GM12878 (cell line): ENCODE results near the gene SWT1. TPM values are rescaled to one million over a fixed set of nuclear protein-coding genes. Genes with fewer than 3 reads are reported as not detected.
A peak's percentile ranks its signal among the peaks of the same experiment; 100 is the strongest.

Experiments used
- ATF7 ChIP-seq: fragments of 450-650 bp; IDR thresholded peaks from 2 replicates; pipeline ENCODE4 v1.6.1; 2016; ENCODE audit warnings: low read depth, mild to moderate bottlenecking
- BCL11A ChIP-seq: IDR thresholded peaks from 2 replicates; pipeline ENCODE4 v1.6.1; 2011; ENCODE audit warnings: low read depth, low read length
- E2F4 ChIP-seq: IDR thresholded peaks from 2 replicates; pipeline ENCODE4 v1.6.1; 2012; ENCODE audit warnings: low read depth, low read length, improper control_type of control experiment
- ETV6 ChIP-seq, 2 experiments: fragments of 450-650 bp in 1 of 2; IDR thresholded peaks in 1 of 2; conservative IDR thresholded peaks in 1 of 2; 2 replicates each; pipeline ENCODE4 v1.6.1; 2014; ENCODE audit warnings: antibody characterized with exemption in 1 of 2, borderline replicate concordance in 1 of 2, low read depth in 1 of 2, mild to moderate bottlenecking in 1 of 2, moderate library complexity in 1 of 2
- IRF3 ChIP-seq: fragments of 450-650 bp; IDR thresholded peaks from 2 replicates; pipeline ENCODE4 v1.6.1; 2014; ENCODE audit warnings: mild to moderate bottlenecking
- MEF2A ChIP-seq: IDR thresholded peaks from 2 replicates; pipeline ENCODE4 v1.6.1; 2011; ENCODE audit warnings: low read depth, mild to moderate bottlenecking, low read length, moderate library complexity; ENCODE audit not compliant: insufficient read depth
- NFIC ChIP-seq: IDR thresholded peaks from 2 replicates; pipeline ENCODE4 v1.6.1; 2012; ENCODE audit warnings: low read depth, mild to moderate bottlenecking, inconsistent platforms, low read length, moderate library complexity
- NFYB ChIP-seq: IDR thresholded peaks from 2 replicates; pipeline ENCODE4 v1.6.1; 2011; ENCODE audit warnings: low read depth, mild to moderate bottlenecking, low read length, improper control_type of control experiment, moderate library complexity; ENCODE audit not compliant: insufficient read depth
- NR2F1 ChIP-seq: fragments of 450-650 bp; conservative IDR thresholded peaks from 2 replicates; pipeline ENCODE4 v1.6.1; 2017; ENCODE audit warnings: mild to moderate bottlenecking
- NRF1 ChIP-seq: conservative IDR thresholded peaks from 2 replicates; pipeline ENCODE4 v1.6.1; 2011; ENCODE audit warnings: mild to moderate bottlenecking, low read depth, low read length, improper control_type of control experiment
- PKNOX1 ChIP-seq: fragments of 450-650 bp; IDR thresholded peaks from 2 replicates; pipeline ENCODE4 v1.6.1; 2016; ENCODE audit warnings: mild to moderate bottlenecking
- RUNX3 ChIP-seq: IDR thresholded peaks from 2 replicates; pipeline ENCODE4 v1.6.1; 2012; ENCODE audit warnings: low read length, inconsistent platforms
- SP1 ChIP-seq: IDR thresholded peaks from one replicate; pipeline ENCODE4 v1.6.1; 2011; ENCODE audit warnings: low read depth, low read length
- SUPT20H ChIP-seq: IDR thresholded peaks from 2 replicates; pipeline ENCODE4 v1.6.1; 2011; ENCODE audit warnings: low read depth, mild to moderate bottlenecking, low read length, moderate library complexity, borderline replicate concordance; ENCODE audit not compliant: control insufficient read depth
- YBX1 ChIP-seq: fragments of 450-650 bp; IDR thresholded peaks from 2 replicates; pipeline ENCODE4 v1.6.1; 2016; ENCODE audit warnings: antibody characterized with exemption
- polyA plus RNA-seq, 11 experiments: library from polyadenylated mRNA; depleted of rRNA in 4 of 11; unstranded in 6 of 11; stranded (reverse) in 5 of 11; fragments of >200 nt; fragmentation: Nextera tagmentation in 4 of 11; fragmentation: Illumina TruSeq in 1 of 11; extraction: Ambion mirVana in 4 of 11; extraction: Trizol in 1 of 11; gene quantifications; 1 replicate in 1 of 11; 2 replicates in 10 of 11; pipeline versions ENCODE4 v1.2.1 to v1.2.3, GENCODE V29; 2011 to 2016; ENCODE audit warnings: inconsistent platforms in 2 of 11, missing spikeins in 2 of 11, low read depth in 1 of 11
- total RNA-seq, 4 experiments: library from RNA; depleted of rRNA in 3 of 4; stranded (reverse); fragments of >200 nt in 3 of 4; fragmentation: Illumina TruSeq in 1 of 4; extraction: Trizol in 1 of 4; gene quantifications; 2 replicates each; pipeline versions ENCODE4 v1.2.1 to v1.2.3, GENCODE V29; 2013 to 2021
- TF ChIP-seq, protein P1 (sequence below): fragments of 450-650 bp; conservative IDR thresholded peaks from 2 replicates; pipeline ENCODE4 v1.6.1; 2017; ENCODE audit warnings: mild to moderate bottlenecking, moderate library complexity
- TF ChIP-seq, protein P2 (sequence below): IDR thresholded peaks from 2 replicates; pipeline ENCODE4 v1.6.1; 2012; ENCODE audit warnings: low read depth, low read length, improper control_type of control experiment
- TF ChIP-seq, protein P3 (sequence below): IDR thresholded peaks from 2 replicates; pipeline ENCODE4 v1.6.1; 2012; ENCODE audit warnings: improper control_type of control experiment, low read depth, low read length; ENCODE audit not compliant: insufficient replicate concordance

The SWT1 gene
- total and polyA plus RNA-seq, 10 of the 15 experiments (the other 5 are each of a cell fraction or from before 2014, with no cell fraction given), result 1.0 to 4.2 (median 2.6) TPM

- TF ChIP-seq, protein P1, sequence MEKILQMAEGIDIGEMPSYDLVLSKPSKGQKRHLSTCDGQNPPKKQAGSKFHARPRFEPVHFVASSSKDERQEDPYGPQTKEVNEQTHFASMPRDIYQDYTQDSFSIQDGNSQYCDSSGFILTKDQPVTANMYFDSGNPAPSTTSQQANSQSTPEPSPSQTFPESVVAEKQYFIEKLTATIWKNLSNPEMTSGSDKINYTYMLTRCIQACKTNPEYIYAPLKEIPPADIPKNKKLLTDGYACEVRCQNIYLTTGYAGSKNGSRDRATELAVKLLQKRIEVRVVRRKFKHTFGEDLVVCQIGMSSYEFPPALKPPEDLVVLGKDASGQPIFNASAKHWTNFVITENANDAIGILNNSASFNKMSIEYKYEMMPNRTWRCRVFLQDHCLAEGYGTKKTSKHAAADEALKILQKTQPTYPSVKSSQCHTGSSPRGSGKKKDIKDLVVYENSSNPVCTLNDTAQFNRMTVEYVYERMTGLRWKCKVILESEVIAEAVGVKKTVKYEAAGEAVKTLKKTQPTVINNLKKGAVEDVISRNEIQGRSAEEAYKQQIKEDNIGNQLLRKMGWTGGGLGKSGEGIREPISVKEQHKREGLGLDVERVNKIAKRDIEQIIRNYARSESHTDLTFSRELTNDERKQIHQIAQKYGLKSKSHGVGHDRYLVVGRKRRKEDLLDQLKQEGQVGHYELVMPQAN, result 0 out of 2 replicates have a peak, but pooled peaks have one; percentile 59
- TF ChIP-seq, protein P2, sequence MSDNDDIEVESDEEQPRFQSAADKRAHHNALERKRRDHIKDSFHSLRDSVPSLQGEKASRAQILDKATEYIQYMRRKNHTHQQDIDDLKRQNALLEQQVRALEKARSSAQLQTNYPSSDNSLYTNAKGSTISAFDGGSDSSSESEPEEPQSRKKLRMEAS, result no peak
- TF ChIP-seq SUPT20H (no peak), NR2F1 (peak; percentile 36; the same call in 1 of the 2 replicates), YBX1 (no peak), SP1 (peak; percentile 65), RUNX3 (peak; percentile 71), PKNOX1 (no peak), MEF2A (no peak), IRF3 (no peak), NFYB (peak; percentile 76; the same call in 1 of the 2 replicates), NFIC (no peak), ATF7 (no peak; the same call in 1 of the 2 replicates), ETV6 (conservative IDR thresholded peaks at IDR 0.05 in 1 of 2, IDR thresholded peaks at IDR 0.05 in 1 of 2; ENCODE audit: borderline replicate concordance in 1 of 2, low read depth in 1 of 2) (no peak), E2F4 (0 out of 2 replicates have a peak, but pooled peaks have one; percentile 13), BCL11A (no peak), NRF1 (peak; percentile 37; the same call in 1 of the 2 replicates)
- TF ChIP-seq, protein P3, sequence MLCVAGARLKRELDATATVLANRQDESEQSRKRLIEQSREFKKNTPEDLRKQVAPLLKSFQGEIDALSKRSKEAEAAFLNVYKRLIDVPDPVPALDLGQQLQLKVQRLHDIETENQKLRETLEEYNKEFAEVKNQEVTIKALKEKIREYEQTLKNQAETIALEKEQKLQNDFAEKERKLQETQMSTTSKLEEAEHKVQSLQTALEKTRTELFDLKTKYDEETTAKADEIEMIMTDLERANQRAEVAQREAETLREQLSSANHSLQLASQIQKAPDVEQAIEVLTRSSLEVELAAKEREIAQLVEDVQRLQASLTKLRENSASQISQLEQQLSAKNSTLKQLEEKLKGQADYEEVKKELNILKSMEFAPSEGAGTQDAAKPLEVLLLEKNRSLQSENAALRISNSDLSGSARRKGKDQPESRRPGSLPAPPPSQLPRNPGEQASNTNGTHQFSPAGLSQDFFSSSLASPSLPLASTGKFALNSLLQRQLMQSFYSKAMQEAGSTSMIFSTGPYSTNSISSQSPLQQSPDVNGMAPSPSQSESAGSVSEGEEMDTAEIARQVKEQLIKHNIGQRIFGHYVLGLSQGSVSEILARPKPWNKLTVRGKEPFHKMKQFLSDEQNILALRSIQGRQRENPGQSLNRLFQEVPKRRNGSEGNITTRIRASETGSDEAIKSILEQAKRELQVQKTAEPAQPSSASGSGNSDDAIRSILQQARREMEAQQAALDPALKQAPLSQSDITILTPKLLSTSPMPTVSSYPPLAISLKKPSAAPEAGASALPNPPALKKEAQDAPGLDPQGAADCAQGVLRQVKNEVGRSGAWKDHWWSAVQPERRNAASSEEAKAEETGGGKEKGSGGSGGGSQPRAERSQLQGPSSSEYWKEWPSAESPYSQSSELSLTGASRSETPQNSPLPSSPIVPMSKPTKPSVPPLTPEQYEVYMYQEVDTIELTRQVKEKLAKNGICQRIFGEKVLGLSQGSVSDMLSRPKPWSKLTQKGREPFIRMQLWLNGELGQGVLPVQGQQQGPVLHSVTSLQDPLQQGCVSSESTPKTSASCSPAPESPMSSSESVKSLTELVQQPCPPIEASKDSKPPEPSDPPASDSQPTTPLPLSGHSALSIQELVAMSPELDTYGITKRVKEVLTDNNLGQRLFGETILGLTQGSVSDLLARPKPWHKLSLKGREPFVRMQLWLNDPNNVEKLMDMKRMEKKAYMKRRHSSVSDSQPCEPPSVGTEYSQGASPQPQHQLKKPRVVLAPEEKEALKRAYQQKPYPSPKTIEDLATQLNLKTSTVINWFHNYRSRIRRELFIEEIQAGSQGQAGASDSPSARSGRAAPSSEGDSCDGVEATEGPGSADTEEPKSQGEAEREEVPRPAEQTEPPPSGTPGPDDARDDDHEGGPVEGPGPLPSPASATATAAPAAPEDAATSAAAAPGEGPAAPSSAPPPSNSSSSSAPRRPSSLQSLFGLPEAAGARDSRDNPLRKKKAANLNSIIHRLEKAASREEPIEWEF, result no peak
Measured at GRCh38 chr1:185156854-185157598, at the start of gene SWT1, which contains the start of gene TRMT1L (continued).
